ENCODE data around the gene CNTNAP4.

Gene CNTNAP4

DNA sequence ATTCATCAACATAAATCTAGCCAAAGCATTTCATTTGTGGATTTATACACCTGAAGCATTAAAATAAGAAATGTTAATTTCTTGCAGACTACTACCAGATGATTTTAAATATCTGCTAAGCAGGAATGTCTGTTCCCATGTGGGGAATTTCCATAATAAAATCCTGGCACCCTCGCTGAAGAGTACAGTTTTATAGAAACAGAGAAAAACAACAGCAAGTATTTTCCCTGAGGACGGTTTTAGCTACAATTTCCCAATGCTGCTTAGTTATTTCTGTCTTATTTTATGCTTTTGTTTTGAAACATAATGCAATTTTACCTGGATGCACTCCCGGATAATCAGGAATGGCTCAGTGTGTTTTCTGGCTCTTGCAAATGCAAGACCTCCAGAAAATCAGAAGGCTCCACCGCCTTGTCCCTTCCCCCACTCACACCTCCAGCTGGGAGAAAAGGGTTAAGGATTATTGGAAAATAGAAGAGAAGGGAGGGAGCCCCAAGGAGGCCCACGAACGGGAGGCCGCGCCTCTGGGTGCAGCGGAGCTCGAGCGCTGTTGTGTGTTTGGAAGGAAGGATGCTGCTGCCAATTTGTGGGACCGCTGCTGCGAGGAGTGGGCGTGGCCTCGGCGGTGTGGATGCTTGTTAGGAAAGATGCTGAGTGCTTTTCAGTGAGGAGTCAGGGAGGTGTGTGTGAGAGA, at the start of gene CNTNAP4:
CNTNAP4 (plus strand) TSS at position 657 of the 694 bp plus-strand sequence. CDS start 262 bp downstream, outside the sequence.
- DNase-seq, result peak; percentile 18

DNA sequence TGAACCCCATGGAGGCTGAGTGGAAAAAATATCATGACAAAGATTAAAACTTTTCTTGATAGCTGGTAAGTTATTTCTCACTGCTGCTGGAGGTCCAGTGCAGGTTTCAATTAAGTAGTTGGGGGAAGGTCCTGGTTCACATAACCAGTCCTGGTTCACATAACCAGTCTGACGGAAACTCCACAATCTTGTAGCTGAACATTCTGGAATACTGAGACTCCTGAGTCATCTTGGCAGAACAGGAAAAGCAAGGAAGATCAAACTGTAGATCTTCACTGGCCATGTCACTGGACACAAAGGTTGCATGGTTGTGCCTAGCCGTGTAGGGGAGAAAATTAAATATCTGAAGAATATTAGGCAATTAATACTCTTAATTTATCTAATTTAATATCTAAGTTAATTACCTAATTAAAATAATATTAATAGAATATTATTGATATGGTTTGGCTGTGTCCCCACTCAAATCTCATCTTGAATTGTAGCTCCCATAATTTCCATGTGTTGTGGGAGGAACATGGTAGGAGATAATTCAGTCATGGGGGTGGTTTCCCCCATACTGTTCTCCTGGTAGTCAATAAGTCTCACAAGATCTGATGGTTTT, 48.6 kb upstream of the CNTNAP4 start:
- no peak for DNase-seq

DNA sequence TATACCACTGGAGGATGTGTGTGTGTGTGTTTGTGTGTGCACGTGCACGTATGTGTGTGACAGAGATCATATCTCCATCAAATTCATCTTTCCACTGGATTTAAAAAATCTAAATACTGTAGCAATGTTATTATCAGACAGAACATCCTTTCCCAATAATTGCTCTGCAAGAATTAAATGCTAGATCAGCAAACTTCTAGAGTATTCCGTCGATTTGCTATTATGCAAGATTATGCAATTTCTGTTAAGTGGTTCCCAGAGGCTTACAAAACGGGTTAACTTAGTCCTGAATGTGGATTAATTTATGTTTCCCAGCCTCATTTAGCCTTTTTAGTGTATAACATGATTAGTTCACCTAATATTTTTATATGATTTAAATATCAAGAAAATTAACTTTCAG, 44.5 kb upstream of the CNTNAP4 start:
- no peak for DNase-seq

DNA sequence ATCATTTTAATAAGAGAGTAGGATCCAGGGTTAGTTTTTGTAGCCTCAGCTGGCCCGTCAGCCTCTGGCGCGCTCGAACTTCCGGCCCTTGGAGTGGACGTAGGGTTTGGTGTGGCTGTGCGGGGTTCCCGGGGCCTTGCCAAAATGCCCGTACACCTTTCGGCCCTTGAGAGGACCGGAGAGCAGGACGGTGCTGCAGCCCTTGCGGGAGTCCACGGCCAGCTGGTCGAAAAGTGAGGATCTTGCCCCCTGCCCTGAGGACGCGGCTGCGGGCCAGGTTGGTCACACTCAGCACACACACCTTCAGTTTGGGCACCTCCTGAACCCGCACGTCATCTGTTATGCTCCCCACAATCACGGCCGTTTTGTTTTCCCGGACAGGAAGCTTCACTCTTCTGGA, 42.2 kb upstream of the CNTNAP4 start:
- no peak for DNase-seq

DNA sequence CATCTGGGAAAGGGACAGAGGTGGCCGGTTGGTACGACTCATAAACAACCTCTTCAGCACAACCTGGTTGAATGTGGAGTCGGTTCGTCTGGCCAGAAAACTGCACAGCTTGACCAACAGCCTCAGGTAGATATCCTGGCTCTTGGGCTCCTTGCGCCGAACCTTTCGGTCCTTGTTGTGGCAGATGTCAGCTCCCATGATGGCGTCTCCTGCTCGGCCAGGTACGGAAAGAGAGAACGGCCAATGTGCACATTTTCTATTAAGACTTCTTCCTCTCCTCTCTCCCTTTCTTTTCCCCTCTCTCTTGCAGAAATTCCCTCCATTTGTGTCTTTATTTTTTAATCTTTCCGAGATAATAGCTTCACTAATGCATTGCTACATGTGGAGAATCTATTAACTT, 41.8 kb upstream of the CNTNAP4 start:
- DNase-seq, result no peak

DNA sequence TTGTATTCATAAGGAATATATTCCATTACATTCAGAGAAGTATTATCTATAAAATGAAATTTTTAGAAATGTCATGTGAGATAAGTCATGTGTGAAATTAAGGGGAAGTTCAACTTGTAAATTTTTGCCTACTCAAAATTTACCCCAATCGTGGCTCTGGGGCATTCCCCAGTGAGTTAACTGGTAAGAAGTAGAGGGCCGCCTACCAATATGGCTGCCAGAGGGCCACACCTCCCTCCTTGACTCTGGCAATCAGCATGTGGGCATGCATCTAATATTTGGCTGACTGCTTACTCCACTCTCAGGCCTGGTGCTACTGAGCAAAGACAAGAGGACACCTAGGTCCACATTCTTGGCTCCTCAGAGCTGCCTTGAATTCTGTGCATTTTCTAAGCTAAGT, 39.7 kb upstream of the CNTNAP4 start:
- DNase-seq, result no peak

DNA sequence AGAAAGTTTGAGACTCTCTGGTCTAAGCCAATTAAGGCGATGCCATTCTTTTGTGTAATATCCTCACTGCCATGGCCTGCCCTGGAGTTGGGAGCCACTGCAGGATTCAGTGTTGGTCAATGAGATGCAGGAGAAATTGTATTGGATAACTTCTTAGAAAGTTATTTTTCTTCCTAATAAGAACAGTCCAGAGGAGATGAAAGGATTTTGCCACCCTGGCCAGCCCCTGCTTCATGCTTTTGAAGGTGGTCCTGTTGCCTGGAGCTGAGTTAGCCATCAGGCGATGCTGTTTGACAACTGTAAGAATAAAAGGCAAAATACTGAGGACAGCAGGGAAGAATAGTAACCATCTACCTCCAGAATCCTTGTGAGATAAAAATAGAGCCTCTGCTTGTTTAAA, 35.4 kb upstream of the CNTNAP4 start:
- DNase-seq, result no peak

DNA sequence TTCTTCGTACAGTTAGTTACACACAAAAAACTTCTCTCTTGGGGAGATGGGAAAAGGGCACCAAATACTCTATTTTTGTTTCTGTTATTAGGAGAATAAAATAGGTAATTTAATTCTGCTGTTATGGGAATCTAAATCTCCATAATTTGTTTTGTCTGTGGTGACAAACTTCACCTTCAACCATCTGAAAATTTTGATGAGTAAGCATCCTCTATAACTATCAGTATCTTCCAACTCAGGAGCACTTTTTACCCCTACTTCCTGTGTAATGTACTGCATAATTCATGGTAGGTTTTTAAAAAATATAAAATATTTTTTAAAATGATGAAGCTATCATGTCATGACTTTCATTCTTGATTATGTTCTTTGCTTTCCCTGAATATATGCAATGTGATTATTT, 33.6 kb upstream of the CNTNAP4 start:
- DNase-seq, result no peak

DNA sequence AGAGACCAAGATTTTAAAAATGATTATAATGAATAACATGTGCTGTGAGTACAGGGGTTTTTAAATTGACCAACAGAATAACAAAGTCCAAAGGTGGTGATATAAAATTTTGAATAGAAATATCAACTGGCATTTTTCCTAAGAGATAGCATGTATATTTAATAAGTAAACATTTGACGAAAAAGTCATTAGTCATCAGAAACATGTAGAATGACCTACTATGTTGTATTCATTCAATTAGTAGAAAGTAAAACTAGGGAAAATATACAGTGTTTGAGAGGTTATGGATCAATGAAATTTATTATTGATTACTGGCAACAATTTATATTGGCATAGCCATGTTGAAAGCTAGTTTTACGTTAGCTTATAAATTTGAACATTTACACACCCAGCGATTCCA, 30.6 kb upstream of the CNTNAP4 start:
- no peak for DNase-seq

DNA sequence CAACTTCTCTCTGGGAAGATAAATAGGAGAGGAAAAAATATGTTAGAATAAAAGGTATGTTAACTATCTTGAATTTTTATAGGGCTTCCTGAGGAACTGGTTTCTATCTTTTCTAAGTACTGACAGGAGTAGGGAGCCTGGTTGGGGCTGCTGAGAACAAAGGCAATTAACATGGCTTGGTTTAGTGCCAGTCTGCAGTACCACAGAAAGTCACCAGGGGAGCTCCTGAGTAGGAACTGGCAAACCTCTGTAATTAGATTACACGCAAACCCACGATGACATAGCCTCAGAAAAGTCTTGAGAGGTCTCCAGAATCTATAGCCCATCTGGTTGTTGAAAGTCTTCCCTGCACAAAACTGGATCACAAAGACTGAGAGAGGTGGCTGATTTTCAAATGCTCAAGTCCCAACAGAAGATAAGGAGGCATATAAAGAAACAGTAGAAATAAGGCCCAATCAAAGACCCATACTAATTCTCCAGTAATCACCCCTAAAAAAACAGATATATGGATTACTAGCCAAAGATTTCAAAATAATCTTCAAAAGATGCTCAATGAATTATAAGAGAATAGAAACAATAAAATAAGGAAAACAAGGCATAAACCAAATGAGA, 11.7 kb upstream of the CNTNAP4 start:
- DNase-seq, result no peak

DNA sequence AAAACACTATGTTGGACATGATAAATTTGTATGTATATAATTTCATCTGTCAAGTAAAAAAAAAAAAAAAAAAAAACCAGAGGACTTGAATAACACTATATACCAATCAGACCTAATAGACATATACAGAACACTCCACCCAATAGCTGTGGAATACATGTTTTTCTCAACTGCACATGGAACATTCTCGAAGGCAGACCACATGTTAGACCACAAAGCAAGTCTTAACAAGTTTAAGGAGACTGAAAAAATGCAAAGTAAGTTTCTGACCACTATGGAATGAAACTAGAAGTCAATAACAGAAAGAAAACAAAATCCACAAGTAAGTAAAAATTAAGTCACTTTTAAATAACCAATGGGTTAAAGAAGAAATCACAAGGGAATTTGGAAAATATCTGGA, 8.4 kb upstream of the CNTNAP4 start:
- DNase-seq, result no peak

DNA sequence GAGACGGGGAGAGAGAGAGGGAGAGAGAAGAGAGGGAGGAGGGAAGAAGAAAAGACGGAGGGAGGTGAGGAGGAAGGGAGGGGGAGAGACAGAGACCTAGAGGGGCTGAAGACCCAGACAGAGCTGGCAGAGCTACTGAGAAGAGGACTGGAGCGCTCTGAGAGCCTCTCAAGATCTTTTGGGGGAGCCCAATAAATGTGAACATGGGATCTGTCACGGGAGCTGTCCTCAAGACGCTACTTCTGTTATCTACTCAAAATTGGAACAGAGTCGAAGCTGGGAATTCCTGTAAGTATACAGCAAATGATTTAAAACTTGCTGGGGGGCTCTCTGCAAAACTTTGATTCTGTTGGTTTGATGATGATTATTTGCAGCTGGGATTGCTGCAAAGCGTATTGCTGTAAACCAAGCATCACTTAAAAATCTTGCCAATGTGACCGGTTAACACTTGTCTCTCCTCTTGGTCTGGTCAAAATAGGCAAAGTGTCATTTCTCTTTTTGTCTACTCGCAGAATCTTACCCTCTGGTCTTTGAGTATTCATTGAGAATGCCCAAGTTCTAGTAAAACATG, 344 bp downstream of the CNTNAP4 start:
- DNase-seq, result no peak

DNA sequence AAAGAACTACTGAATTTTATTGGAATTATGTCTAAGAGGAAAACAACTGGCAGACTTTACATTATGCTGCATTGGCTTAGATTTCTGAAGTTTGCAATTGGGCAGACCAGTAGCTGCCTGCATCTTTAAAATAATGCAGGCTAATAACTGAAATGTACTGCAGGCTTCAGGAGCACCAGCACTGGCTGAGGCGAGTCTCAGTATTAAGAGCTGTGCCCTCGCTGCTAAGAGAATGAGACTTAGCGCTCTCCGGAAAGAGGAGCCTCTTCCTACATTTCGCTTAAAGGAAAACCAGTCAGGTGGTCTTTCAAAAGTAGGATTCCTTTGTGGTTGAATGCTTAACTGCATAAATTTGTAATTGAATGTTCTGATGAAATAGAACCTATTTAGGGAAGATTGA, 885 bp downstream of the CNTNAP4 start:
- no peak for DNase-seq

DNA sequence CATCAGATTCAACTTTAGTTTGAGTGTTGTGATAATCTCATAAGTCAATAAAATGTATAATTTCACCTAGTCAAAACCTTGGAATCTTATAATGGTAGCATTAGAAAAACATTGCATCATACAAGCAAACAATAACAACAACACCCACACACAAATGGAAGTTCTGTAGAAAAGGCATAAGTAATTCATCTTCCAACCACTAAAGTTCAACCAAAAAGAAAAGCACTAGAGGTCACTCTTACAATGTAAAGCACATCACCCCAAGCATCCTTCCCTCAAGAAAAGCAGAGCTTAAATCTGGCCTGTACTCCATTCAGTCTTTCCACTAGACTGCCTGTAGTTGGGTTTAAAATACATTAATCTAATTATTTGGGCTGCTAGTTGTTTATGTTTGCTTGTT, 1.8 kb downstream of the CNTNAP4 start:
- peak; percentile 12 for DNase-seq

DNA sequence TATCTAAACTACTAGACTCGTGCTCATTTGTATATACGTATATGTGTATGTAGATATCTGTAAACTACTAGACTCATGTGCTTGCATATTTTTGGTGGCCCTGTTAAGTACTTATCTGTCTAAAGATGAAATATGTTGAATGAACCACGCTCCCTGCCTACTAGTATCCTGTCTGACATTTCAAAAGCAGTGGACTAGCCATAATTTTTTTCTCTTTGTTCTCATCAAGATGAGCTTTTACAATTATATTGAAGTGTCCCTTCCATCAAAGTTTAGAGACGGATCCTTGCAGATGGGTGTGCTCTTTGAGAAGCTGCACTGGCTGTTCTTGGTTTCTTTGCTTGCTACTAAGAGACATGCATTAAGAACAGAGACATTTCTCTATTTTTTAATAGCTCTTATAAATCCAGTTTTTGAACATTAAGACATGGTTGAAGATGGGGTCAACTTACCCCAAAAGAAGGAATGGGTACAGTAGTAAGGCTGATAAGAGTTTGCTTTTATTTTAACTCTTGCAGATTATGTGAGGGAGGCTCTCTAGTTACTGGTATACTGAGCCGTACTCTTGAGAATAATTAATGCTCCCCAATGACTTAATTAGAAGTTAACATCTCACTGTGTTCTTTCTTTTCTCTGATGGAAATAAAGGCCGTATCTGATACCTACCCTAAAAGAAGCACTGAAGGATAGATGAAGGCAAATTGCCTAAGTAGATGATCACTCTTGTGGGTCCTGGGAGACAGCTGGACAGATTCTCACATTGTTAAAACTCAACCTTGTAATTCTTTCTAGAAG, 3.4 kb downstream of the CNTNAP4 start:
- no peak for DNase-seq

DNA sequence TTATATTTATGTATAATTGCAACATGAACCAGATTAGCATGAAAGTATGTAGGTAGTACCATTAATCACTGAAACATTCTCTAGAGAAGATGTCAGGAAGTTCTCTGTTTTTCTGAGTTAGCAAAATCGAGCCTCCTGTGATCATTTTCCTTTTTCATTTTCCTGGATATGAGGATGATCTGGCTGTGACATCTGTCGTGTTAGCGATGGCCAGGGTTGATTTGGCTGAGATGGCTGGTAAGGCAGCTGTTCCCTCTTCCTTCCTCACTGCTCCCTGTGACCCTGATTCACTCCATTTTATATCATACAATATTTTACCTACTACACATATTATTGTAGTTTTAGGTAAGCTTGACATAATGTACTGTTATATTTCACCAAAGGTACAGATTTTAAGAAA, 10.3 kb downstream of the CNTNAP4 start:
- DNase-seq, result peak; percentile 68

DNA sequence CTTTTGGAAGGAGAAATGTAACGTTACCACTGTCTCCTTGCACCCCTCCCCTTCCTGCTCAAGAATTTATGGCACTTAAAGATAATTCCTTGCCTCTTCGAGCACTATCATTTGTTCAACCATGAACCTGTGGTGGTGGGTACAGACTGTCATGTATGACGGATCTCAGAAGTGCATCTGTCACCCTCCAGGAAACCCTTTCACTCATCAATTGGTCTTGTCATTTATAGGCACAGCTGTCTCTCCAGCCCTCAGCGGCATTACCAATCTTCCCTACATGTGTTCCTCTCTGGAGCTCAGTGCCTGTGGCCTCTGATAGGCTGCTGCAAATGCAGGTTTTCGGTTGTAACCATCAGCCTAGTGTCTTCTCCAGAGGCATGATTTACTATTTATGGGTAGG, 15.0 kb downstream of the CNTNAP4 start:
- peak; percentile 88 for DNase-seq

DNA sequence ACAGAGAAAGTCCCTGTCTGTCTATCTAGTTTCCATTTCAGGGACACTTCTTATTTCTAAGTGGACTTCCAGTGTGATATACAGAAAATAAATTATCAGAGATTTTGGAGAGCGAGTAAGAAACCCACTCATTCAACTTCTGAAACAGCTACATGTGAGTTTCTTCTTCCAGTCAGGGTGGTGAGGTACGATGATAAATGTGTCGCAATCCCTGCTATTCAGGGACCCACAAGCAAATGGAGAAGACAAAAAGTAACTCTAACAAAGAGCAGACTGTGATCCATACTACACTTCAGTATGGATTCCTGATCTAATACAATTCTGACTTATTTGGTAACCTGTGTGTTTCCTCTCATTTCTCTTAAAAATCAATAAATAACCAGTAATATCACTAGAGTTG, 16.8 kb downstream of the CNTNAP4 start:
- DNase-seq, result no peak

DNA sequence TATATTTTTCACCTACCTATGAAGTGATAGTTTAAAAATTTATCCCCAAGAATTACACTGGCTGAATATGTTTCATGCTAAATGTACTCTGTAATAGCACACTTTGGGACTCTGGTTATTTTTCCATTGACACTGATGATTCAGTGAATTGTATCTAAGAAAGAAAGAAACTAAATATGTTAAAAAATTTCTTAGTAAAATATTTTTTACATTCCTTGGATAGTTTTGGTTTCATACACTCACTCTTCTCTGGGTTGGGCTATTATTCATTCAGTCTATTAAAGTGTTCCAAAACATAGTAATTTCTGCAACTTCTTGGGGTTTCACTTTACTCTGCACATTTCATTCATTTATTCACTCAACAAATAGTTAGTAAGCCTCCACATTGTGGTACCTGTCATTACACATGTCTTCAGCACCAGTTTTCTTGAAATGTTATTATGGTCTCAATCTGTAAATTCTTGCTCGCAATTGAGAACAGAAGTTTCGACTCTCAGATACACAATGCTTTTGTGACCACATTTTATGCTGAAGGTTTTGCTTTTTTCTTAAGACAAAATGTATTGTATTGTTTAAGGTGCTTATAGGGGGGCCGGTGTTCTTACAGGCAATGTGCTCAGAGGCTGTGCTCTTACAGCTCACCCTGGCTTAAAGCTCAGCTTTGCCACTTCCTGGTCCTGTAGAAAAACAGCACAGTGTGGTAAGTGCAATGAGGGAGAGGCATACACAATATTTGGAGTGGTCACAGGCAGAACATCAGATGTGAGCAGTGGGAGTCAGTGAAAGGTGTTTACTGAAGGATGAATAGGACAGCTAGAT, 17.4 kb downstream of the CNTNAP4 start:
- DNase-seq, result no peak

DNA sequence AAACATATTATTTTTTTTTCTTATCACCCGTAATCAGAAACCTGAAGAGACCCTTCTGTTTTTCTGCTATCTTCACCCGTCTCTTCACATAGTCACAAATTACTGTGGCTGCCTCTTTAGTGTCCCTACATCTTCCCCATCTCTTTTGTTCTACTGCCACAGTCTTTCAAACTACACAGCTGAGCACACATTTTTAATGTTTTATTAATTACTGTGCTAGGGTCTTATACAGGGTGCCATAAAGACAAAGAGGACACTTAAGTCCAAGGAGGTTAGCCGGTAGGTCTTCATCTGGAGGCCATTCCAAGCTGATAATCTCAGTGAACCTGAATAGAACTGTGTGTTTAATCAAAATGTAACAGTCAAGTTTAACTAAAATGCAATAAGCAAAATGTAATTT, 20.7 kb downstream of the CNTNAP4 start:
- no peak for DNase-seq

DNA sequence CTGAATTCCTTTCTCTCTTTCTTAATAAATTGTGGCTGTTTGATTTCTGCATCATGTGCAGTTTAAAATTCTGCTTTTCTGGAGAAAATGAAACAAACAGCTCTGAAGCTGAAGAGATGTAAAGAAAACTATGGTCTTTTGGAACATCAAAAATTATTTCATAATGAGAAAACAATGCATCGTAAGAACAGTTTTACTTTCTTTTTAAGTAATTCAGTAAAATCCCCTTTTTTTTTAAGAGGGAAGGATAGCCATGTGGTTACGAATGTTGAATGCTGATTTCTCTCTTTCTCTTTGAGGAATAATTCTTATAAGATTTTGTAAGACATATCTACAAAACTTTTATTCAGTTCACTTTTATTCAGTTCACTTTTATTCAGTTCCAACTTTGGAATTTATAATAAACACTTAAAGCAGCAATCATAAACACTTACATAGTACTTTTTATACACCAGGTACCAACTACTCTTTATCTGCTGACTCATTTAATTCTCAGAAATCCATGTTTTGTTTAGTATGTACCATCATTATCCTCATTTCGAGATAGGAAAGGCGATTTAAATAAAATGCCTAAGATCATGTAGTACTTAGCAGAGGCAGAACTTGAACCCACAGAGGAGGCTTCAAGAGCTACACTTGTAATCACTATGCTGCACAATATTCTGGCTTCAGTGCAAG, 26.6 kb downstream of the CNTNAP4 start:
- DNase-seq, result no peak
